PC-9 (cell line): Measurements from ENCODE around the gene DYRK2. TPM values are rescaled to one million over a fixed set of nuclear protein-coding genes. Genes with fewer than 3 reads are reported as not detected.

ENCODE experiments used
- BruUV-seq: library from RNA; stranded (reverse); fragments of 400-500 nt; replicated peaks from 2 replicates; lab custom pipeline; 2021; lab: Mats Ljungman, UMichigan
- CTCF ChIA-PET: fragments of 300-600 bp; sonication (Branson Sonifier 250); formaldehyde crosslinking; loops from one replicate; lab custom pipeline; 2022; ENCODE audit warnings: antibody characterized with exemption; lab: Charles Lee
- POLR2A ChIA-PET: fragments of 300-600 bp; sonication (Branson Sonifier 250); formaldehyde crosslinking; loops from one replicate; lab custom pipeline; 2022; ENCODE audit warnings: antibody characterized with exemption; ENCODE audit not compliant: unreplicated experiment; lab: Charles Lee
- DNase-seq, 2 experiments: peaks; one replicate each; pipeline versions ENCODE4 v3.0.0 to v3.0.0-alpha.2; 2015 to 2022; ENCODE audit warnings: mixed read lengths in 1 of 2
- H2AFZ ChIP-seq: fragments of 200-600 bp; sonication (generic); 2 replicates; pipeline ENCODE4 v1.8.1; 2017; ENCODE audit warnings: antibody characterized with exemption
- H3F3A ChIP-seq: fragments of 200-600 bp; sonication (generic); 2 replicates; pipeline ENCODE4 v1.8.1; 2017; ENCODE audit warnings: antibody characterized with exemption, mild to moderate bottlenecking, low read depth; ENCODE audit not compliant: insufficient read depth
- H3K27ac ChIP-seq: fragments of 200-600 bp; sonication (generic); 2 replicates; pipeline ENCODE4 v1.6.1; 2016; ENCODE audit warnings: mixed run types
- H3K27me3 ChIP-seq: fragments of 200-600 bp; sonication (generic); 2 replicates; pipeline ENCODE4 v1.6.1; 2016; ENCODE audit warnings: low read depth, mixed run types; ENCODE audit not compliant: insufficient read depth
- H3K36me3 ChIP-seq: fragments of 200-600 bp; sonication (generic); 2 replicates; pipeline ENCODE4 v1.6.1; 2016; ENCODE audit warnings: low read depth, mixed run types
- H3K4me1 ChIP-seq: fragments of 200-600 bp; sonication (generic); replicated peaks from 2 replicates; pipeline ENCODE4 v1.6.1; 2016; ENCODE audit warnings: mixed run types; ENCODE audit not compliant: insufficient read depth
- H3K4me2 ChIP-seq: fragments of 200-600 bp; sonication (generic); 2 replicates; pipeline ENCODE4 v1.6.1; 2017; ENCODE audit warnings: mixed run types
- H3K4me3 ChIP-seq: fragments of 200-600 bp; sonication (generic); 2 replicates; pipeline ENCODE4 v1.6.1; 2016; ENCODE audit warnings: mixed run types
- H3K79me2 ChIP-seq: fragments of 200-600 bp; sonication (generic); 2 replicates; pipeline ENCODE4 v1.6.1; 2017; ENCODE audit warnings: low read depth, mixed run types
- H3K9me2 ChIP-seq: fragments of 200-600 bp; sonication (generic); 2 replicates; pipeline ENCODE4 v1.8.1; 2017; ENCODE audit warnings: mild to moderate bottlenecking; ENCODE audit not compliant: insufficient read depth
- H3K9me3 ChIP-seq: fragments of 200-600 bp; sonication (generic); 2 replicates; pipeline ENCODE4 v1.8.1; 2016; ENCODE audit warnings: low read depth; ENCODE audit not compliant: insufficient read depth
- H4K20me1 ChIP-seq: fragments of 200-600 bp; sonication (generic); 2 replicates; pipeline ENCODE4 v1.8.1; 2017; ENCODE audit not compliant: insufficient read depth
- EZH2 ChIP-seq: fragments of 200-600 bp; sonication (generic); IDR thresholded peaks from 2 replicates; pipeline ENCODE4 v1.8.0; 2017; ENCODE audit warnings: antibody characterized with exemption, low read depth
- intact Hi-C: fragments of 100-400 bp; cut with micrococcal nuclease; formaldehyde crosslinking; loops from one replicate; pipeline ENCODE4 v1.10.0; 2022; ENCODE audit not compliant: unreplicated experiment
- total RNA-seq: library from RNA; stranded (reverse); gene quantifications from 2 replicates; pipeline ENCODE4 v1.2.3, GENCODE V29; 2021
- TF ChIP-seq, protein P1 (sequence below): fragments of 200-600 bp; sonication (generic); conservative IDR thresholded peaks from 2 replicates; pipeline ENCODE4 v1.6.1; 2017; ENCODE audit warnings: mixed run types, antibody characterized with exemption, mild to moderate bottlenecking, moderate library complexity

Gene DYRK2
- total RNA-seq, 1 experiment from 2014 or later, result 42.9 TPM

DNA sequence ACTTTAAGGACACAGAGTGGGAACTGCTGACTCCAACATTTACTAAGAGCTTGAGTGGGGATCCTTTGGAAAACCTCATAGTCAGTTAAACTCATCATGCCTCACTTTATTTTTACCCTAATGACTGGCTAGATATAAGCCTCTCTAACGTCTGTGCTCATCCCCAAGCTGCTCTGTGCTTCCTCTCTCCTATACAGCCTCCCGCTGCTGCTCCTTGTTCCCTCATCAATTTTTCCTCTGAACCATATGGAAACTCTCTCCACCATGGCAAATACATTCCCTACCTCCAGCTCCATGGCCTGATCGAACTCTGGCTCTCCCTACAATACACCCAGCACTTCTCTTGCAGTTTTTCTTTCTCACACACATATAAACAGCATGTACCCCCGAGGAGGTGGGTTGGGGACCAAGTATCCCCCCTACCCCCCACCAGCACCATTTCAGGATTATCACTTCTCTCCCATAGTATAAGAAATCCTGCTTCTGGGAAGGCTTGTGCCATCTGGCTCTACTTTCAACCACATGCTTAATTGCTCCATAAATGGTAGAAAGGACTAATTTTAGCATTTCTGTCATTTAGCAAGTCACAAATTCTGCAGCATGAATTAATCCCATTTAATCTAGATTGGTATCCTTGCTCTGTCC lies 39.2 kb upstream of the DYRK2 start:
- H3K4me2 ChIP-seq, result no peak overlapping the region
- POLR2A ChIA-PET, result no interaction called here
- no peaks in the 10 kb centered on the region; the same call in 1 of the 2 replicates for H3K9me3 ChIP-seq
- no peaks in the 10 kb centered on the region for H3F3A ChIP-seq
- TF ChIP-seq, protein P1, sequence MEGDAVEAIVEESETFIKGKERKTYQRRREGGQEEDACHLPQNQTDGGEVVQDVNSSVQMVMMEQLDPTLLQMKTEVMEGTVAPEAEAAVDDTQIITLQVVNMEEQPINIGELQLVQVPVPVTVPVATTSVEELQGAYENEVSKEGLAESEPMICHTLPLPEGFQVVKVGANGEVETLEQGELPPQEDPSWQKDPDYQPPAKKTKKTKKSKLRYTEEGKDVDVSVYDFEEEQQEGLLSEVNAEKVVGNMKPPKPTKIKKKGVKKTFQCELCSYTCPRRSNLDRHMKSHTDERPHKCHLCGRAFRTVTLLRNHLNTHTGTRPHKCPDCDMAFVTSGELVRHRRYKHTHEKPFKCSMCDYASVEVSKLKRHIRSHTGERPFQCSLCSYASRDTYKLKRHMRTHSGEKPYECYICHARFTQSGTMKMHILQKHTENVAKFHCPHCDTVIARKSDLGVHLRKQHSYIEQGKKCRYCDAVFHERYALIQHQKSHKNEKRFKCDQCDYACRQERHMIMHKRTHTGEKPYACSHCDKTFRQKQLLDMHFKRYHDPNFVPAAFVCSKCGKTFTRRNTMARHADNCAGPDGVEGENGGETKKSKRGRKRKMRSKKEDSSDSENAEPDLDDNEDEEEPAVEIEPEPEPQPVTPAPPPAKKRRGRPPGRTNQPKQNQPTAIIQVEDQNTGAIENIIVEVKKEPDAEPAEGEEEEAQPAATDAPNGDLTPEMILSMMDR, result no peak
- TF ChIP-seq EZH2, result no peak
- H3K27me3 ChIP-seq, result no peaks in the 10 kb centered on the region
- CTCF ChIA-PET, result no interaction called here
- no peak overlapping the region for H2AFZ ChIP-seq
- no TSS peak for BruUV-seq
- no peaks in the 10 kb centered on the region for H3K4me1 ChIP-seq
- no peaks in the 10 kb centered on the region for H4K20me1 ChIP-seq
- intact Hi-C loops, result no loop called here
- no peaks in the 10 kb centered on the region for H3K36me3 ChIP-seq
- no peak overlapping the region for H3K4me3 ChIP-seq
- no peaks in the 10 kb centered on the region for H3K79me2 ChIP-seq
- no peaks in the 10 kb centered on the region for H3K9me2 ChIP-seq
- DNase-seq, result no peak
- no peak overlapping the region for H3K27ac ChIP-seq

DNA sequence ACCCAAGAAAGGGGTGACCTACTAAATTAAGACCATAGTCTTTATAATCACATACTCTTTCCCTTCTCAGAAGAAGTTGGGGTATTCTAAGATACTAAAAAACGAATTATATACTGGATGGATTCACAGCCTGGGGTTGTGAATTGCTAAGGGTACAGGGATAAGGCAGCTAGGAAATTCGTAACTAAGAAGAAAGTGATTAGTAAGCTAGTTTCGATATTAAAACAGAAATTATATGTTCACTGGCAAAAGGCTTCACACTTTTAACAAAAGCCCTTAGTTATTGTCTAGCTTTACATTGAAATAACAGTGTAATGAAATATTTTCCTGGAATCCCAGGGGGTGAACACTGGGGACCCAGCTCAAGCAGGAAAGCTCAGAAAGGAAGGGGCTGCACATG lies 35.5 kb upstream of the DYRK2 start:
- intact Hi-C loops, result no loop called here
- no peaks in the 10 kb centered on the region for H3K9me2 ChIP-seq
- H3F3A ChIP-seq, result no peaks in the 10 kb centered on the region
- no peak overlapping the region for H3K27ac ChIP-seq
- no peaks in the 10 kb centered on the region for H3K4me1 ChIP-seq
- POLR2A ChIA-PET, result no interaction called here
- no peaks in the 10 kb centered on the region for H3K27me3 ChIP-seq
- no peaks in the 10 kb centered on the region for H3K79me2 ChIP-seq
- H2AFZ ChIP-seq, result no peak overlapping the region
- no peak for TF ChIP-seq EZH2
- TF ChIP-seq, protein P1, result no peak
- no peak overlapping the region for H3K4me3 ChIP-seq
- H4K20me1 ChIP-seq, result no peaks in the 10 kb centered on the region
- no TSS peak for BruUV-seq
- H3K9me3 ChIP-seq, result no peaks in the 10 kb centered on the region
- H3K36me3 ChIP-seq, result no peaks in the 10 kb centered on the region
- no peak overlapping the region for H3K4me2 ChIP-seq
- DNase-seq, result no peak
- CTCF ChIA-PET, result no interaction called here

DNA sequence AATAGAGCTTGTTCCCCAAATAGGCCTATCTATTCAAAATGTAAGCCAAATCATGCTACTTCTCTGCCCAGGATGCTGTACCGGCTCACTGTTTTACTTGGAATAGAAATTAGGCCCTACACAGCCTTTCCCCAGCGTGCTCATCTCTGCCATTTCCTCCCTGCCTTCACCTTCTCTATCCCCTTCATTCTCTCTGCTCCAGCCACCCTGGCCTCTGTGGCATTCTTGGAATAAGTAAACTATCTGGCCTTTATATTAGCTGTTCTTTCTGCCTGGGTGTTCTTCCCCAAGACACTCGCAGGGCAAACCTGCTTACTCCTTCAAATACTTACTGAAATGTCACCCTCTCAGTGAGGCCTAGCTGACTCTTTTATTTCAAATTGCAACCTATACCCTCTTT lies 30.9 kb upstream of the DYRK2 start:
- Histone ChIP-seq H3K27me3 (no peaks in the 10 kb centered on the region), H3K79me2 (no peaks in the 10 kb centered on the region), H3F3A (no peaks in the 10 kb centered on the region), H3K9me3 (0 out of 2 replicates have a peak, but pooled peaks cover 8% of the 10 kb centered on the region), H2AFZ (no peak overlapping the region), H3K9me2 (no peaks in the 10 kb centered on the region), H4K20me1 (no peaks in the 10 kb centered on the region), H3K4me2 (no peak overlapping the region), H3K27ac (no peak overlapping the region), H3K4me3 (no peak overlapping the region), H3K4me1 (no peaks in the 10 kb centered on the region), H3K36me3 (no peaks in the 10 kb centered on the region)
- DNase-seq, result no peak
- intact Hi-C loops, result no loop called here
- ChIA-PET CTCF (no interaction called here), POLR2A (interaction anchor here (0.7 kb wide), 1 partner anchor 814 kb away, joined by 4 read pairs; no protein-coding TSS in a partner anchor)
- TF ChIP-seq, protein P1, result no peak
- TF ChIP-seq EZH2, result no peak
- BruUV-seq, result no TSS peak
